PC-3 (cell line): ENCODE results near the gene ANTXR2.

Experiments
- CTCF ChIP-seq: fragments of 300-600 bp; sonication (generic); conservative IDR thresholded peaks from 2 replicates; pipeline ENCODE4 v1.5.1; 2017; ENCODE audit warnings: antibody characterized with exemption, low read depth, mild to moderate bottlenecking, low read length
- EZH2 ChIP-seq: fragments of 300-600 bp; sonication (generic); IDR thresholded peaks from one replicate; pipeline ENCODE4 v1.6.1; 2017; ENCODE audit warnings: antibody characterized with exemption, mild to moderate bottlenecking, low read length; ENCODE audit not compliant: unreplicated experiment
- EZH2phosphoT487 ChIP-seq: fragments of 300-600 bp; sonication (generic); IDR thresholded peaks from 2 replicates; pipeline ENCODE4 v1.6.1; 2018; ENCODE audit warnings: mild to moderate bottlenecking, antibody characterized with exemption, low read length, borderline replicate concordance

DNA sequence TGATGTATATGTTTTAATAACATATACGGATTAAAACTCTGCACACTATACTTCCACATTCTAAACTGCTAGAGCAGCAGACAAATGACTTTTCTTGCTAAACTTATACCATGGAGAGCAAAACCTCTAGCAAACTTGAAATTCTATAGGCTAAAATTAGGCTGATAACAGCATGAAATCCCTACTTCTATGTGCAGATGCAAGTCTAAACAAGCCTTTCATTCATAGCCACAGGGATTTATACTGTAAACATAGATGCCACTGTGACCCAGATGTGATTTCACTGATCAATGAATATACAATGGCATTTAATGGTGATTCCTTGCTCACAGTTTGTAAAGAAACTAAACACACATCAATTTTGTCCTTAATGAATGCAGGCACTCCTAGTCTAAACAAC, 151.0 kb downstream of the ANTXR2 start:
- TF ChIP-seq CTCF (no peak), EZH2 (no peak), EZH2phosphoT487 (no peak)
